GM11168 (cell line): Measurements from ENCODE around the gene SEMA6A.
"Not testable (repeated sequence)": the region's sequence is repeated elsewhere in the genome, so short reads cannot be mapped to it uniquely, and the experiment has no call there.

ENCODE experiments used
- in situ Hi-C: fragments of 300-500 bp; cut with MboI; formaldehyde crosslinking; loops from one replicate; pipeline ENCODE4 v1.12.0; 2022; ENCODE audit warnings: low sequenced_read_pairs; ENCODE audit not compliant: unreplicated experiment

SEMA6A gene

DNA sequence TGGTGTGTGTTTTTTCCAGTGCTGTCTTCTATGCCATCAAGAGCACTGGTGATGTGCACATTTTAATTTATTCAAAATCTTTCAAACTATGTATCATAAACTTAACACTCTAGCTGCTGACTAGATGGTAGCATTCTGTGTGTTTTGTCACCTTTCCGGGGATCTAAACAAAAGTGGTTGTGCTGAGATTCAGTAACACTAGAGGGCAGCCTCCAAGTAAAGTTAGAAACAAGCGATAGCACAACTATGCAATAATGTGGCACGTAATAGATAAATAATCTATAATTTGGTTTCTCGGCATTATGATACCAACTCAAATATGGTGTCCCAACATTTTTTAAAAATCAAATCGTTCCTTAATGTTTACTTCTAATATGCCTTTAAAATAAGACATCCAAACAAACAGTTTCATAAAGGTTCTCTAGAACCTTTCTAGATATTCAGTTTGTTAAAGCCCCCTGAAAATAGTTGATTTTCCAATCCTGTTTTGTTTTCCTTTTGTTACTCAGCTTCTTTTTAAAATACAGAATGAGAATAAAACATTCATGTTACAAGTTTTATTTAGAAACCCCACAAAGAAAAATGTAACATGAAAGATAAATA lies 16.9 kb downstream of the SEMA6A start:
- in situ Hi-C loops = loop anchor here (25.0 kb wide), 1 partner anchor 420 kb away; no protein-coding TSS in a partner anchor

DNA sequence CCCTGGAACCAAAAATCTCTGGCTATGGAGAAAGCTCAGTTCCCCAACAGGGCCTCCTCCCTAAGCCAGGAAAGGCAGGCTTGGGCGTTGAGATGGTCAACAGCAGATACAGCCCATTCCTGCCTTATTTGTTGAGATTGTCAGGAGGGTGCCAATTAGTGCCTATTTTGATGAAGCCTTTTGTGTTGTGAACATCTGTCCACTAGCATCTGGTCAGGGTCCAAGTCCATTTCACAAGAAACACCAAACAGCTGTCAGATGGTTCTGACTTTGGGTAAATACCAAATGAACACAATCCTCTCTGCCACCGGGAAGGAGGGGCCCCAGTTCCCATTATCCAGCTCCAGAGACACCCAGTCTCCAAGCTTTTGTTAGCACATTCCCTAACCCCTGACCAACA lies 19.9 kb downstream of the SEMA6A start:
- in situ Hi-C loops = loop anchor here (25.0 kb wide), 1 partner anchor 417 kb away; no protein-coding TSS in a partner anchor

DNA sequence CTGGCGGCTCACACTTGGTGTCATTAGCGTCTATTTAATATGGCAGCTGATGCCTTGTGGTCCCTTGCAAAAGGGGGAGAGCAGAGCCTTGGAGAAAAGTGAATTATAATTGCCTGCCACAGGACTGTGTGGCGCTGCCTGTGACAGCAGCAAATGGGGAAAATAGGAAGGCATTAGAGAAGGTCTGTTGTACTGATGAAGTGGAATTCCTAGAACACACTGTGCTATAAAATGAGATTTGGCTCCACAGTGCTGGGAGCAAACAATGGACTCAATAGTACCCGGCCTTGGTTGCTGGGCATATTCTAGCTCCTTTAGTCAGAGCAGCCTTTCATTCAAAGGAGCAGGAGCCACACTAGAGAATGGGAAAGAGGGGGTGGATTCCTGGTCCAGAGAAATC lies 21.3 kb downstream of the SEMA6A start:
- in situ Hi-C loops = loop anchor here (25.0 kb wide), 1 partner anchor 416 kb away; no protein-coding TSS in a partner anchor

DNA sequence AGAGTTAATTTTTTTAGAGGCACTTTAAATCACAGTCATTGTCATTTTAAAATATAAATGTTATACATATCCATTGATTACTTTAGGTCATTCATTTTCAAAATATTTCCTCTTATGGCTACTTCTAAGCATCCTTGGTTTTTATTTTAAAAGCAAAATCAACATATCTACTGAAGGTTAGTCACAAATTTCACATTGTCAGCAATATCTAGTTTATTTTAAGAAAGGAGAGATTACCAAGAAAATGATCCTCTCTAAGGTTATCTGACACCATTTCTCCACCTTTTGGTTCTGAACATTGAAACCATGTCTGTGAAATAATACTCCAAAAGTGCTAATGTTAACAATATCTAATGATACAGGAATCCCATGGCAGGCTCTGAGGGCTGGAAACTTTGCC lies 24.5 kb downstream of the SEMA6A start:
- in situ Hi-C loops = loop anchor here (25.0 kb wide), 1 partner anchor 413 kb away; no protein-coding TSS in a partner anchor

DNA sequence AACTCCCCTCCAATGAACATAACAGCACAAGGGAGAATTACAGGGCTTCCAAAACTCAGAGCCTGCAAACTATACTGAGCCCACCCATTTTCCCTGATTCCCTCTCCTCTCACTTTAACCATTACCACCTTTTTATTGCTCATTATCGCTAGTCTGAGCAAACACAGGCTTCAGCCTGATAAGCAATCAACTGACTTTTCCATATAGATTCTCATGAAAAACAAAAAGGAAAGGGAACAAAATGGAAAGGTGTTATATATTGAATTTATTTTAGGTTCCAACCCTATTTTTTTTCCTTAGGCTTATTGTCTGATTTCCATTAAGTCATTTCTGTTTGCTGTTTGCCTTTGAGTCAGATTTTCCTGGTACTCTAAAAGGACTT lies 27.9 kb downstream of the SEMA6A start:
- in situ Hi-C loops = no loop called here

DNA sequence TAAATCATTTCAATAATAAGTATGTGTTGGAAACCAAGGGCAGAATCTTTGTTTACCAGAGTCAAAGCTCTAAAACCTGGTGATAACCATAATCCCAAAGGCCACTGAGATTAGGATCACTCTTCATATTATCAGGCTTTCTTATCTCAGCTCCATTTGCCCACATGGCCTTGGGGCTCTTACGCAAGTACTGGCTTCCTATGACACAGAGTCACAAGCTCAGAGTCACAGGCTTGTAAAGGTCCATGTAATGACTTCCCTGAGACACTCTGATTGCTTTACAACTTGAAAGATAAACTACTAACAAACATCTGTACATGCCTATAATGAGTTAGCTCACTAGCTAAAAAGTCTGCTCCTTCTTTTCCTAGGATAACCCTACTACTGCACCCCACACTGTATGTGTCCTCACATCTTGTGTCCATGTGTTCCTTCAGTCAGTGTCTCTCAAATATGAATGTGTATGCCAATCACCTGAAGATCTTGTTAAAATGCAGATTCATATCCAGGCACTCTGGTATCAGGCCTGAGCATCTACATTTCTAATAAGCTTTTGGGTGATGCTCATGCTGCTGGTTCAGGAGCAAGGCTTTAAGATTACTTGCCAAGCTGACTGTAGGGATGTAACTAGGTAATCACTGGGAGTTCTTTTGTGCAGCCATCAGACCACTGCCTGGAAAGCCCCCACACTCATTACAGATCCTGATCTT lies 28.4 kb downstream of the SEMA6A start:
- in situ Hi-C loops = no loop called here

DNA sequence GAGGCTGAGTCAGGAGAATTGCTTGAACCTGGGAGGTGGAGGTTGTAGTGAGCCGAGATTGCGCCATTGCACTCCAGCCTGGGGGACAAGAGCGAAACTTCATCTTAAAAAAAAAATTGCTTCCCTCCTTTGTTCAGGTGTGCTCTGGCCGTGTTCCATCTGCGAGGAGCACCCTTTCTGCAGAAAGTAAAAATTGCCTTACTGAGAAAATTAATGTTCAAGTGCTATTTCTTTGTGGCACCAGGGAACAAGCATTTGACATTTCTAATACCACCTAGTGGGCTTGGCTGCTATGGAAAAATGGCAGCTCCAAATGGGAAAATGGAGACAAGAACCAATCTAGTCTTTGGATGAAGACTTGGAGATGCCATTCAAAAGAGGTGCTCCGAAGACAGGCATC lies 29.2 kb downstream of the SEMA6A start:
- in situ Hi-C loops = not testable (repeated sequence)

DNA sequence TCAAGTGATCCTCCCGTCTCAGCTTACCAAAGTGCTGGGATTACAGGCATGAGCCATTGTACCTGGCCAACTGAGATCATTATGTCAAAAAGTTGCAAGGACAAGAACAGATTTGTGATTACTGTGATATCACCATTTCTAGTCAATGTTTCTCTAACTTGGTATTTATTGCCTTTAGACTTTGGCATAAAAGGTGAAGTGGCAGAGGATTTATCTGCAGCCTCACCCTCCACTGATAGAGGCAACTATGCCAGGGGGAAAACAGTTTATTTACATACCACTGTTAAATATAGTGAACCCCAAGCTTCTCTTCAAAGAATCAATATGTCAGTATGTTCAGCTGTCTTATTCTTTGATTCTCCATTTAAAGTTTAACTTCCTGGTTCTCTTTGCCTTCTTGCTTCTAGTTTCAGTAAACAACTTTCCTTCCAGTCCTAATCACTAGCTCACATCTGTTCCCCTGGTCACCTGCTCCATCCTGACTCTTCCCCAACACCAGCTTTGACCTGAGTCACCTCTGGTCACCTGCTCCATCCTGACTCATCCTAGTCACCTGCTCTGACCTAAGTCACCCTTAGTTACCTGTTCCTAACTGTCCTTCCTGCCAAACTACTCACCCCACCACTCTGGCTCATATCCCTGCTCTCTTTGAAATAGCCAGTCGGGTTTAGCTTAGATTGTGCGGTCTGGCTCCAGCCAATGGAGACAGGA lies 29.9 kb downstream of the SEMA6A start:
- in situ Hi-C loops = no loop called here

DNA sequence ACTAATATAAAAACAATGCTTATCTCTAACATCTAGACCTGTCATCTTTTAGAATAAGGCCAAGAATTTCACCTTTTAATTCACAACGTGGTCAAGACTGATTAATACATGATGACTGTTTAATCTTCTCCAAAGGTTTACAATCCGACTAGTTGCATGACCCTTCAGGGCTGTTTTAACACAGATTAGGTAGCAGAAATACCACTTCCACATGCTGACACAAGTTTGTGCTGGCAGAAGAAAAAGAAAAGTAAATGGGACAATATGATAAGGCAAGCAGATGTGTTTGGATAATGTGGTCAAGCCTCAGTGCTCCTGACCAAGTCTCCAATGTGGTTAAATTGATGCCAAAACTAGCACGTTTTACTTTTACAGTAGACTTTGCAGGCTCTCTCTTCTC lies 31.1 kb downstream of the SEMA6A start:
- in situ Hi-C loops = no loop called here

DNA sequence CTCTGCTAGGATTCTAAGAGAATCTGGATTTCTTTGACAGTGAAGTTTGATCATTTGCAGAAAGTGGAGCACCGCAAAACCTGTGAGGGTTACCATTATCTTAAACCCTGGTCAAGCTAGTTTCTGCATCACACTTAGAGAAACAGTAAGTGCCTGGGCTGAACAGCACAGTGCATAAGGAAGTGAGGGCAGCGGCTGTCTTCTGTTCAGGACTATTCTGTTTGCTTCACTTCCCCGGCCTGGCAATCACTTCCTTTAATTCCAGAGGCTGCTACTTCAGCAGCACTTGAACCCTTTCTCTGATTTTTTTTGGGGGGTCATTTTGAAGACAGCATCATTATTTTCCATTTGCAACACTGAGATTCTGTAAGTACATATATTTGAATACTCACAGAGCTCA lies 32.0 kb downstream of the SEMA6A start:
- in situ Hi-C loops = no loop called here

DNA sequence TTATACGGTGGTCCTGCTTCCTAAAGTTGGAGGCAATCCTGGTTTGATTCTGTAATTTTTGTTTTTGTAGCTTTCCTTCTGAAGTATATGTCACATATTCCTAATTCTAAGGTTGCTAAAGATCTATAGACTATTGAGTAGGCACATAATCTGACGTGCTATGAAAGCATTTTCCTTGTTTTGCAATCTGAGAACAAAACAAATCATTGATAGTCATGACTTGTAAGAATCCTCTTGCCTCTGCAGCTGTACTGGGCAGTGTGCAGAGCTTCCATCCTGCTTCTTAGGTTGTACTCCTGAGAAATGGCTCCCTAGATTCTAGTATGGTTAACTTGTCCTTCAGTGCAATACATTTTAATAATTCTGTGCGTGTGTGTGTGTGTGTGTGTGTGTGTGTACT lies 35.4 kb downstream of the SEMA6A start:
- in situ Hi-C loops = no loop called here

DNA sequence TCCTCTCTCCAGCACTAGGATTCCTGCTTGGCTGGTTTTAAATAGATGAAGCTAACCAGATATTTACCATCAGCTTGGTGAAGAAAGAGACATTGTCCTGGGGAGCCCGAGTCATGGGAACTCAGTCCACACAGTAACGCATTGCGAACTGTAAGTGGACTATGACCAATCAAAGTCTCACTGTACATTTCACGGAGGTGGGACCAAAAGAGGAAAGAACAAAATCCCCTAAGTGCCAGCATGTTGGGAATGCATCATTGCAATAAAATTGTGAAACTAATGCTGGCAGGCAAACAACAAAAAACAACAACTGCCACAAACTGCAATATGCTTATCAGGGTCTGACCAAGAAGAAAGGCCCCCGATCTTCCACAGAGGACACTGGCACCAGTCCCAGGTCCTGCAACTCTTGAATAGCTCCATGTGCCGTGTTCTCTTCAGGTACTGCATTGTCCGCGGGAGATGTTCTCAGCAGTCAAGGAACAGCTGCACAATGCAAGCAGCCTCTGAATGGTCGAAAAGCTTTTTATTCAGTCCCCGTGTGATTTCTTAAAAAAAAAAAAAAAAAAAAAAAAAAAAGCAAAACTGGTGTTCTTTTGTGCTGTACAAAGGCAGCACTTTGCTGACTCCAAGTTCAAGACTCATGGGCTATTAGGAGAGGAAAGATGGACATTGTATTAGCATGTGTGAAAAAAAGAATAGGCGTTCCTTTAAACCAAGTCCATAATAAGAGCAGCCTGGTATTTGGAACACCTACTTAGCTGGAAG lies 38.1 kb downstream of the SEMA6A start:
- in situ Hi-C loops = no loop called here

DNA sequence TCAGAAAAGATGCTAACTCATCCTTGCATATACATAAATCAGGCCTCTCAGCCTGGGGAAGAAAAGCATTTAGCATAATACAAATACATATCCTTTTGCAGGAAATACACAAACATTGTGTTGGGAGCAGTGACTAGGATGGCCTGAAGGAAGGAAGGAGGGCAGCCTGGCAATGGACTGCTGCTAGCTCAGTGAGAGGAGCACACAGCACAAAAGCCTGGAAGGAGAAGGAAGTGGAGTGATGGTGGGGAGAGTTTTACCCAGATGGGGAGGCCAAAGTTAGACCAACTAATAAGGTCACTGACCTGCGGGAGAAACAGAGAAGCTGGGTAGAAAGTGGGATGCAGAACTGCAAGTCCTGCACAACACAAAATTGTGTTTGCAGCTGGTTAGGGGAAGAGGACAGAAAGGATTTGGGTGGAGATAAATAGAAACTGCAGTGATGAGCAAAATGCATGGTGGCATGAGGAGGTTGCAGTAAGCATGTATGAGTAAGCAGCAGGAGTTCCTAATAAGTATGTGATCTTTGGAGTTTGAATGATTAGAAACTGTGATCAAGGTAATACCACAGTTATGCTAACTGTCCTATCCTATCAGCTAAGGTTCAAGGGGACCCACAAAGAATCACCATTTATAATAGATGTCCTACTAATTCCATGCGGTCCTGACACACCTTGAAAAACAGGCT lies 39.5 kb downstream of the SEMA6A start:
- in situ Hi-C loops = no loop called here

DNA sequence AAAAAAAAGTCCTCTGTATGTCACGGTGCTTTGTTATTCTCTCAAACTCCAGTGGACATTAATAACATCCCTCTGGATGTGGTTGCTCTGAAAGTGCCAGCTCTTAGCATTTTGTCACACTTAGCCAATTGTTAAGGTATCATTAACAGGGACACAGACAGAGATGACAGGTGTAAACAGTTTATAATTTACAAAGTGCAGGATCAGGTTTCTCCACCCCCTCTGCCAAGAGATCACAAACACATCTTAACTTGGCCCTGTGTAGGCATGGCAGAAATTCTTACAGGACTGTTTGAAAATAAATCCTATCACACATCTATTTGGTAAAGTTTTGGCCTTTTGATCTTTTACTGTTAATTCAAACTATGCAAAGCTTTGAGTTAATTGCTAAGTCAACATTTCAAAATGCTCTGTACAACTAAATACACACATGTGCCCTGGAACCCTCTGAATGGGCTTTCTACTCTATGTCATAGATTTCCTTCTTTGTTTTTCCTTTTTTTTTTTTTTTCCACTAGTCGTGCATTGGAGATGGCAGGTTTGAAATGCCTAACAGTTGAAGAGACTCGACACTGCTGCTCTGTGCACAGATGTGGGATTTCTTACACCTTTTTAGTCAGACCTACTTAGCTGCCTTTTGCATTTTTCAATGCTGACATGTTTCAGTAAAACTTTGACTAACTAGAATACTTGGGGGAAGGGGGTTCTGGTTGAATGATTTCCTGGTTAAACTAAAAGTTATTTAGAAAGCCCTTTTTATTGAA lies 41.7 kb downstream of the SEMA6A start:
- in situ Hi-C loops = no loop called here

DNA sequence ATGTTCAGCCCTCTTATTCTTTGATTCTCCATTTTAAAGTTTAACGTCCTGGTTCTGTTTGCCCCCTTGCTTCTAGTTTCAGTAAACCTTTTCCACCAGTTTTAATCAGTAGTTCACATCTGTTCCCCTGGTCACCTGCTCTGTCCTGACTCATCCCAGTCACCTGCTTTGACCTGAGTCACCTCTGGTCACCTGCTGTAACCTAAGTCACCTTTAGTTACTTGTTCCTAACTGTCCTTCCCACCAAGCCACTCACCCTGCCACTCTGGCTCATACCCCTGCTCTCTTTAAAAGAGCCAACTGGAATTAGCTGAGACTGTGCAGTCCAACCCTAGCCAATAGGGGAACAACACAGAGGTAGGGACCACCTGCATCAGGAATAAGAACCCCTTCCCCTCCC lies 43.0 kb downstream of the SEMA6A start:
- in situ Hi-C loops = no loop called here

DNA sequence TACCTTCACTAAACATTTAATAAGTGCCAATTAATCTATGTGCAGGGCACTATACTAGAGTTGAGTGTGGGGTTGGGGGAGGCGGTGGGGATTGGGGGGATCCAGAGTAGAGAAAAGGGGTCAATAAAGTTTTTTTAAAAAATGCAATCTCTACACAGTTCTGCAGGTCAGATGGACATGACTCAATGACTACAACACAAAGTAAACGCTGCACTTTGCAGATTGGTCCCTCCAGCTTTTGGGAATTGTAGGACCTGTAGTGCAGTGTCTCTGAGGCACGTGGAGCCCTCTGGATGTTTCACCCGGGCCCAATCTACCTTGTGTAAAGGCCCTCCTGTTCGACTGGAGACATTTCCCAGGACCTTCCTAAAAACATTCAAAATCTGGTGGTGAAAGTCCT lies 43.5 kb downstream of the SEMA6A start:
- in situ Hi-C loops = no loop called here

DNA sequence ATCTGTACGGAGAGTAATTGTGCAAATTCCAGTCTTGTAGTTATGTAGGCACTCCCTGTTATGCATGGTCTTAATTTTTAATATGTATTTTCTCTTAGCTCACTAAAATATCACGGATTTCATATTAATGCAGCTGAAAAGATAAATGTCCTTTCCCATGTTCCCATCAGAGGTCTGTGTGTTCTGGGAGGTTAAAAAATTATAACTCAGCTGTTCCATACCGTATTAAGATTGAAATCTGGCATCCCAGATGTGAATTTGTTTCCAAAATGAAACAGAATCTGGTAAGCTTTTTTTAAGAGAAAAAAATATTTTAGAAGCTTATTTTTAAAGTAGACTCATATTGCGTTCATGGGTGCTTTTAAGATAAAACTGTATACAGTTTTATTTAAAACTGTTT lies 44.3 kb downstream of the SEMA6A start:
- in situ Hi-C loops = no loop called here

DNA sequence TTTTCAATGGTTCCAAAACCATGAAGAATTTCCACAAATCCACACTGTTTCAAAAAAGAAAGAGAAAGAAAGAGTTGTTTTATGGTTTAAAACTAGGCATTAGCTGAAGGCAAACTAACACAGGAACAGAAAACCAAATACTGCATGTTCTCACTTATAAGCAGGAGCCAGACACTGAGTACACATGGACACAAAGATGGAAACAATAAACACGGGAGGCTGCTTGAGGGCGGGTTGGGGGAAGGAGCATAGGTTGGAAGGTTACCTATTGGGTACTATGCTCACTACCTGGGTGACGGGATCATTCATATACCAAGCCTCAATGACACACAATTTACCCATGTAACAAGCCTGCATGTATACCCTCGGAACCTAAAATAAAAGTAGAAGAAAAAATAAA lies 45.0 kb downstream of the SEMA6A start:
- in situ Hi-C loops = no loop called here

DNA sequence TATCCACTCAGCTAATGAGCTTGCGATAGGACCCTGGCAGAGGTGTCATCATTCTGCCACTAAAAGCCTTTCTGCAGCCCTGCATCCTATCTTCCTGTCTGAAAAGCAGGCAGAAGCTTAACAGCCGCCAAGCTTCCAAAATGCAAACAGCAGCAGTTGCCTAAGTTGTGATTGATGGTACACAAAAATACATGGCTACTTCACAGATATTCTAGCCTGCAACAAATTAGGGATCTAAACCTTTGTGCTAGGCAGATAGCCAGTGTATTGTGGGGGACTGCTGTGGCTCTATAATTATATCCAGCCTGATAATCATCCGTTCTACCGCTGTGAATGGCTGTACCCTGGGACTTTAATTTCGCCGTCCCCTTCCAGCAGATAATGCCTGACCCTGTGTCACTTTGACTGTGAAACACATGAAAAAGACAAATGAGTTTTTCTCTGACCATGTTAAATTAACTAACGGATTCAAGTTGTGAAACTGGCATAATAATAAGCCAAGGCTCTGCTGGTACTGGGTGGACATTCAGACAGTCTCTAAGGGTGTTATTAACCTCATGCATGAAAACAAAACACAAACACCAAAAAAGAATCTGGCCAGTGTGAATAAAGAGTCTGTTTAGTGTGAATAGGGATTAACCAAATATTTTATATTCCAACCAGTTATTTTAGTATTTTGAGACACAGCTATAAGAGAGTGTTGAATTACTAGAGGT lies 45.9 kb downstream of the SEMA6A start:
- in situ Hi-C loops = no loop called here
